NCI-H1105 treated with DMSO at 0.1 percent for 48 hours (cell line): Measurements from ENCODE around the gene CHST9.
"Not testable (repeated sequence)": the region's sequence is repeated elsewhere in the genome, so short reads cannot be mapped to it uniquely, and the experiment has no call there.

Experiments used
- DNase-seq: peaks from one replicate; lab custom pipeline; 2025; lab: John Stamatoyannopoulos, UW

Gene CHST9, protein sequence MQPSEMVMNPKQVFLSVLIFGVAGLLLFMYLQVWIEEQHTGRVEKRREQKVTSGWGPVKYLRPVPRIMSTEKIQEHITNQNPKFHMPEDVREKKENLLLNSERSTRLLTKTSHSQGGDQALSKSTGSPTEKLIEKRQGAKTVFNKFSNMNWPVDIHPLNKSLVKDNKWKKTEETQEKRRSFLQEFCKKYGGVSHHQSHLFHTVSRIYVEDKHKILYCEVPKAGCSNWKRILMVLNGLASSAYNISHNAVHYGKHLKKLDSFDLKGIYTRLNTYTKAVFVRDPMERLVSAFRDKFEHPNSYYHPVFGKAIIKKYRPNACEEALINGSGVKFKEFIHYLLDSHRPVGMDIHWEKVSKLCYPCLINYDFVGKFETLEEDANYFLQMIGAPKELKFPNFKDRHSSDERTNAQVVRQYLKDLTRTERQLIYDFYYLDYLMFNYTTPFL

DNA sequence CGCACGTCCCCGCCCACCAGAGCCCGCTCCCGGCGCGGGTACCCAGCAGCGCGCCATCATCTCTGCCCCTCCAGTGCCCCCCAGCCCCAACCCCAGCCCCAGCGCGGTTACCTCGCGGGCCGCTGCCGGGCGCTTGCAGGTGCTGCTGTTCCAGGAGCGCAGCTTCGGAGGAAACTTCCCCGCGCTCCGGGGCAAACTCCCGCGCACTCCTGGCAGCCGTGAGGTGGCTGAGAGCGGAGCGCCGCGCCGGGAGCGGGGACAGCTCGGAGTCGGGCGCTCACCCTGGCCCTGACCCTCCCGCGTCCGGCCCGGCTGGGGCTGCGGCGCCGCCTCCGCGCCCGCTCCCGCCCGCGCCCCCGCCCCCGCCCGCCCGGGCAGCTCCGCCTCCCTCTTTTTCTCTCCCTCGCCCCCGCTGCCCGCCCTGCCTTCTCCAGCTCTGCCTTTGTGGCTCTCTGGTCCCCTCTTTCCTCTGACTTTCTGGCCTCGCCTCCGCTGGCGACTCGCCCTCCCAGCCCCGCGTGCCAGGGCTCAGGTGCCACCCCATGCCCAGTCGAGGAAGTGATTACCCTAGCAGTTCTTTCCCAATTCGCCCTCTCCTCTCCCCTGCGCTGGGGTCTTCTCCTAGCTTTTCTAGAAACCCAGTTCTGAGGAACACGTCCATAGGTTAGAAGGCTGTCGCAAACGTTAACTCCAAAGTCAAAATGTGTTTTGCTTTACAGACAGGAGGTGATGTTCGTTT lies at the start of gene CHST9:
Gene CHST9 (minus strand): TSS at position 284 of the 739 bp plus-strand sequence. CDS start 42,499 bp downstream, outside the sequence.
- peak; percentile 63 for DNase-seq

DNA sequence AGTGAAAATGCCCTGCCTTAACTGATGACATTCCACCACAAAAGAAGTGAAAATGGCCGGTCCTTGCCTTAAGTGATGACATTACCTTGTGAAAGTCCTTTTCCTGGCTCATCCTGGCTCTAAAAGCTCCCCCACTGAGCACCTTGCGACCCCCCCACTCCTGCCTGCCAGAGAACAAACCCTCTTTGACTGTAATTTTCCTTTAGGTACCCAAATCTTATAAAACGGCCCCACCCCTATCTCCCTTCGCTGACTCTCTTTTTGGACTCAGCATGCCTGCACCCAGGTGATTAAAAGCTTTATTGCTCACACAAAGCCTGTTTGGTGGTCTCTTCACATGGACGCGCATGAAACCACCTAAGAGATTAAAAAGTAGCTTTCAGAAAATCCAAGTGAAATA lies 47.2 kb upstream of the CHST9 start:
- DNase-seq, result not testable (repeated sequence)

DNA sequence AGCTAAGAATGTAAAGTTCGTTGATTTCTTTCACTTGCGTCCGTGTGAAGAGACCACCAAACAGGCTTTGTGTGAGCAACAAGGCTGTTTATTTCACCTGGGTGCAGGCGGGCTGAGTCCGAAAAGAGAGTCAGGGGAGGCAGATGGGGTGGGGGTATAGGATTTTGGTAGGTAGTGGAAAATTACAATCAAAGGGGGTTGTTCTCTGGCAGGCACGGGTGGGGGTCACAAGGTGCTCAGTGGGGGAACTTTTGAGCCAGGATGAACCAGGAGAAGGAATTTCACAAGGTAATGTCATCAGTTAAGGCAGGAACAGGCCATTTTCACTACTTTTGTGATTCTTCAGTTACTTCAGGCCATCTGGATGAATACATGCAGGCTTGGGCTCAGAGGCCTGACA lies 46.6 kb upstream of the CHST9 start:
- DNase-seq, result not testable (repeated sequence)

DNA sequence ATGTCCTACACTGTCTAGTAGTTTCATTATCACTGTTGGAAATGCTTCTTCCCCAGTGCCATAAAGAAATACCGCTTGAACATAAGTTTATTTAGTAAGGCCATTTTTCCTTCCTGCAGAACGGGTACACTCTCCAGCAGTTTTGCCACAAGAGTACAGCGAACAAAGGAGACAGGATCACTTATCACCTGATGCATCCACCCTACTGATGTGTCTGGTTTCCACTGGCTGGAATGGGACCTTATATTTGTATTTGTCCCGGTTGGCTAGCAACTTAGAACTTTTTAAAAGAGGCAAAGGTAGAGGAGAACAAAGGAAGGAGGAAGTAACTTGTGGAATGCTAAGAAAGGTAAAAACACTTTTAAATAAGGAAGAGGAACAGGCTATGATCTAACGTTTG lies 46.1 kb upstream of the CHST9 start:
- DNase-seq, result not testable (repeated sequence)

DNA sequence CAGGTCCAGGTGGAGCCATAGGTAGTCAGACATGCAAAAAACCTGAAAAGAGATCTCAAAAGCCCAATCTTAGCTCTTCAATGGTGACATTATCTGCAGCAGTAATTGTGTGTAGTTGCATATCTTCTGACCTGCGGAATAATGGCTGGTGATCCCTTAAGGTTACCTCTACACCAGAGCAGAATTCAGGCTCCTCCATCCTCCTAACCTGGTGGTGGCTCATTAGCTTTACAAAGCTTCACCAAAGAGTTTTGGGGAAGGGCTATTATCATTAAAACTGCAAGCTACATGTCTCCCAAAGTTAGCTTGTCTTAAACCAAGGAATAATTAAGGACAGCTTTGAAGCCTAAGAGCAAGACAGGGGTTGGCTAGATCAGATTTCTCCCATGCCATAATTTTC lies 42.6 kb upstream of the CHST9 start:
- DNase-seq, result no peak

DNA sequence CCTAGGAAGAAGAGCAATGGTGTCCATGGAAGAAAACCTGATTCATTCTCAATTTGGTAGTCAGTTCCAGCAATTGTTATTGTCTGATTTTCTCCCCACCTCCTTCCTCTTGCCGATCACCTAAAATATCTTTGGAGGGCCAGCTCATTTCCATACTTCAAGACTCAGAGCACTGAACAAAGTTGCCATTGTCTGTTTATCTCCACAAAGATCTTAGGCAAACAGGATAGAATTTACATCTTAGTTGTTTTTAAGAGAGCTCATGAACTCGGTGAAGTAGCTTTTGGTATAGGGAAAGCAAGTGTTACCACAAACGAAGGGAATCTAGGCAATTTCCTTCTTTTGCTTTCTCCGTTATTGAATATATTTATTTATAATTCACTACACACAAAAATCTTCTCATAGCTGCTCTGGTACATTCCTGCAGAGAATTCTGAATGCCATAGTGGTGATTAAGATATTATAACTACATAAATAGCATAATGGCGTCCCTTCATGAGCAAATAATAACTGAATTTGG lies 41.5 kb upstream of the CHST9 start:
- no peak for DNase-seq

DNA sequence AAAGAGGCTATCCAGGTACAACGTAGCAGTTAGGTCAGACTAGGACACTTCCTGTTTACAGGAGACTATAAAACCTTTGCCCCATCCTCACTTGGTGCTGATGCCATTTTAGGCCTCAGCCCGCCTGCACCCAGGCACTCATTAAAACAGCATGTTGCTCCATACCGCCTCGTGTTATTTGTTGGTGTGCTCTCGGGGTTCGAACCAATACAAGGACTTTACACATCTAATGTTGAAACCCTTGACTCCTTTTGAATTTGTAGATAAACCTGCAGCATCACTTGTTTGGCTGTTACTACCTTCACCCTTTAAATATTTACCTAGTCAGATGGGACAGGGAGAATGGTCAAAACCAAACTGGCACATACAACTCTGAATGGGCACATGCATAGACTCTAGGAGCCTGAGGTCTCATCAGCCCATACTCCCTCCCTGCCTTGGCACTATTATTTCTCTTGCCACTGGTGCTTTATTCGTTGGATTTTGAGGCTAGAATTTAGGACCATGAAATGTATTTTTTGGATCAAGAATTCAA lies 40.9 kb upstream of the CHST9 start:
- DNase-seq, result no peak

DNA sequence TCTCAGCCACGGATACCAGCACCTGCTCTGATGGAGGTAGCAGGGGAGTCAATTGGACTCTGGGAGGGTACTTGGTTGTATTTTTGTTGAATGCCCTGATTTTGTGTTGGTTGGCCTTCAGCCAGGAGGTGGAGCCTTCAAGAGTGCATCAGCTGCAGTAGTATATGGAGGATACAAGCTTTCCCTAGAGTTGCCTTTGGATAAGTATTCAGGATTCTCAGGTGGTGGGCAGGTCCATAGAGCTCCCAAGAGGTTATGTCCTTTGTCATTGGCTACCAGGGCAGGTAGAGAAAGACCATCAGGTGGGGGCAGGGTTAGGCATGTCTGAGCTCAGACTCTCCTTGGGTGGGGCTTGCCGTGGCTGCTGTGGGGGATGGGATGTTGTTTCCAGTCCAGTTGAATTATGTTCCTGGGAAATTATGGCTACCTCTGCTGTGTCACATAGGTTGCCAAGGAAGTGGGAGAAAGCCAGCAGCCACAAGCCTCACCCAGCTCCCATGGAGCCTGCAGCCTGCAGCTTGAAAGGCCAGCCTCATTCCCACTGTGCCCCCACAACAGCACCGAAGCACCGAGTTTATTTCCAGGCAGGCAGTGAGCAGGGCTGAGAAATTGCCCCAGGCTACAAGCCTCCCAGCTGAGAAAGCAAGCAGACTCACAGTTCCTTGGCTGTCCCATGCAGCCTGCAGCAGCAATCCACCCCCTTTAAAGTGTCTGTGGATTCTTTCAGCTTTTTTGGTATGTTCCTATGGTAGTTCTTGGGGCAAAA lies 38.6 kb upstream of the CHST9 start:
- DNase-seq, result no peak

DNA sequence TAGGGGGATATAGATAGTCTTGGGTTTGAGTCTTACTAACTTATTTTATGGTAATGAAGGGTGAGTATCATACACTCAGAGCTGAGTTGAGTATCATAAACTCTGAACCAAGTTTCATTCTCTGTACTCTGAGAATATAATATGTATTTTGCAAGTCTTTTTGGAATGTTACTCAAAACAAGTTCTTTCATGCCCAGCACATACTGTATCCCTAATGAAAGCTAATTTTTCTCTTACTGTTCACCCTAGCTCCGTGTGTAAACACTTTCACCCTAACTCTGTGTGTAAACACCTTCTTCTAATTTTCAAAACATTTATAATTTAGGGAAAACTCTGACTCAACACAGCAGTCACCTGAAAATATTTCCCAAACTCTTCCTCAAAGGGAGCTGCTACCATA lies 29.7 kb upstream of the CHST9 start:
- peak; percentile 2 for DNase-seq

DNA sequence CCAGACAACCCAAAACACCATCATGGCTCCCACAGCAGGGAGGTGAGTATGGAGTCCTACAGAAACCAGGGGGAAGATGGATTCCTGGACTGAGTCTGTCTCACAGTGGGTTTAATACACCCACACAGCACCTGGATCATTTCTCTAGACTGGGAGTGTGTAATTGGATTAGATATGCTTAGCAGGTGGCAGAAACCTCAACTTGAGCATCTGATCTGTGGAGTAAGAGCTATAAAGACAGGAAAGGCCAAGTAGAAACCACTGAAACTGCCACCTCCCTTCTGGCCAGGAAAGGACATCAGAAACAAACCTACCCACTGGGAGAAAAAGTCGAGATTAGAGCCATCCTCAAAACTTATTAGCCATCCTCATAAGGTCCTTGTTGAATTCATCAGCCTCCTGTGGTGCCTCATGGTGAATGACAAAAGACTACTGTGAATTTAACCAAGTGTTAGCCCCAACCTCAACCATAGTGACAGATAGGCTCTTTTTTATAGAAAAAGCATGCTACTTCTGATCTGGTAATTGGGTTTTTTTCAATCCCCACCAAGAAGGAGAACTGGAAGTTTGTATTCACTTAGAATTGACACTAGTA lies 28.1 kb upstream of the CHST9 start:
- DNase-seq, result no peak

DNA sequence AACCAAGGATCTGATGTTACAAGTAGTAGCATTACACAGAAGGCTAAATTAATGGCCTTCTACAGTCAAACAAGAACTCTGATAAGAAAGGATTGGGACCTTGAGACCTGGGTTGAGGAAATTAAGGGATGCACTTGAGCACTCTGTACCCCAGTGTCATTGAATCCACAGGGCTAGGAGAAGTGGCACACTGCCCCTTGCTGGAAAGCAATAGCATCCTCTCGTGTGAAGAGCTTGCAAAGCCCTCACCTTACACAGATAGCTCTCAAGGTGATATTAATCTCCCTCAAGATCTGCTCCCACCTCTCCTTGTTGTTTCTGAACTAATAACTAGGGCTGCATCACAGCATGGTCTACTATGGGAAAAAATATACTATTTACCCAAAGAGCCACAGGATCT lies 26.5 kb upstream of the CHST9 start:
- no peak for DNase-seq

DNA sequence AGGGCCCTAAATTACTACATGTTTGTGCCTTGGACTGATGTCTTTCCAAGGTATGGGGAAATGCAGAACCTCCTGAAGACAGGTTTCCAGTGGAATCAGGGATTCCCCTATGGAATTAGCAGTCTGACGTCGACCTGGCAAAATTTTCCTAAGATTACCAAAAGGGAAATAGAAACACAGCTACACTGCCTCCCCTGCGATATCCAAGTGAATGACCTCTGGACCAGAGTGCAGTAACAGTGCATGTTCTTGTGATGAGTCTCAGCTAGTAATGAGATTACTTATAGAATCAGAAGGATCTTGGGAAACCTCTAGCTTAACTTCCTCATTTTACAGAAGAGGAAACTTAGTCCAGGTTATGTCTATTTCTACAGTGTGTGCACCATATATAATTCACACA lies 21.3 kb upstream of the CHST9 start:
- DNase-seq, result no peak

DNA sequence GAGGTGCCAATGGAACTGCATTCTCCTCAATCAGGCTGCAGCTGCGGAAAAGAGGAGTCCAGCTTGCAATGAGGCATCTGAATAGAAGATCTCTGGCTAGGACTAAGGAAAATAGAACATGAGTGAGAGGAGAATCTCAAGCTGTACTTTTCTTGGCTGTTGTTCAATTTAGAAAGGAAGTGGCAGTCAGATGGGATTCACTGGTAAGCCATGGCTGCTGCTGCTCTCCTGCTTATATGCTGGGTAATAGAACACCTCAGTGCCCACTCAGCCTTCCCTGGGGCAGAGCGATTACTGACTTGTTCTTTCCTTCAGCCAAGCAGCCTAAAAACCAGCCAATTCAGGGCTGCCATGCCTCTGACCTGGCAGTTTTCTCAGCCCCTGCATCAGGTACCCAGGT lies 17.6 kb upstream of the CHST9 start:
- peak; percentile 19 for DNase-seq

DNA sequence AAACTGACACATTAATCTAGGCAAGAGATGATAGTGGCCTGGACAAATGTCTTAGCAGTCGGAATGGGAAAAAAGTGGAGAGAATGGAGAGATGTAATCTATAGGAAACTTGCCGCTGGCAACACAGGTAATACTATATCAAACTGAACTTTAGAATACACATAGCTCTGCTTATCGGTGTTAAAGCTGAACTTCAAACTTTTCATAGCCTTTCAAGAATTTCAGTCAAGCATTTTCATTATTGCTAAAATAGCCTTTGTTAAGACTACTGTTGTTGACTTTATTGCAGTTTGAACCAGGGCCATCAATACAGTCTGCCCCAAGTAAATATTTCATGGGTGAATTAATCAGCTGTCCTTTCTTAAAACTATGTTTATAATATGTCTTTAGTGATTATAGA lies 12.9 kb upstream of the CHST9 start:
- DNase-seq, result no peak

DNA sequence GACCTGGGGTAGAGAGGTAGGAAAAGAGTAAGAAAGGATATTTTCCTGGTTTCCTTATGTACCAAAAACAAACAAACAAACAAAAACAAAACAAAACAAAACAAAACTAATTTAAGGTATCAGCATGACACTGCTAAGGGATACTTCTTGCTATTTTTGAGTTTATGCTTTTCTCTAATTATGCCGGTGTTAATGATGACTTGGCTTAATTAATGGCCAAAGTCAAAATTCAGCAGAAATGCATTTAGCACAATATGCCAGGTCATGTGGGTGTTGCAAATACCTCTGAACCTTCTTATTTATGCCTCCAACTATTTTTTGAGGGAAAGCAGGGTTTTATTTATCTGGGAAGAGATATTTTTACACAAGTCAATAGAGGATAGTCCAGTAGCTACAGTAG lies 3.2 kb upstream of the CHST9 start:
- DNase-seq, result no peak

DNA sequence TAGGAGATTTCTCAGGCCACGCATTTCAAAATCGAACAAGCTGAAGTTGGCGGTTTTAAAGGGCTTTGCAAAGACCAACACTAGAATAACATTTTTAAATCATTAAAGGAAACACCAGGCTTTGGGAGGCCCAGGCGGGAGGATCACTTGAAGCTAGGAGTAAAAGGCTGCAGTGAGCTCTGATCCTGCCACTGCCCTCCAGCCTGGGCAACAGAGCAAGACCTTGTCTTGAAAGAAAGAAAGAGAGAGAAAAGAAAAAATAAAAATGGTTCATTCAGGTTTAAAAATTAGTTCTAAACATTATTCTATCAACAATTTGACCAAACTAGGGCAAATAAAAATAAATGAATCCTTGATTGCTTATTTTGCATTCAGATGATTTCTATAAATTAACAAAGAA lies 789 bp upstream of the CHST9 start:
- DNase-seq, result no peak

DNA sequence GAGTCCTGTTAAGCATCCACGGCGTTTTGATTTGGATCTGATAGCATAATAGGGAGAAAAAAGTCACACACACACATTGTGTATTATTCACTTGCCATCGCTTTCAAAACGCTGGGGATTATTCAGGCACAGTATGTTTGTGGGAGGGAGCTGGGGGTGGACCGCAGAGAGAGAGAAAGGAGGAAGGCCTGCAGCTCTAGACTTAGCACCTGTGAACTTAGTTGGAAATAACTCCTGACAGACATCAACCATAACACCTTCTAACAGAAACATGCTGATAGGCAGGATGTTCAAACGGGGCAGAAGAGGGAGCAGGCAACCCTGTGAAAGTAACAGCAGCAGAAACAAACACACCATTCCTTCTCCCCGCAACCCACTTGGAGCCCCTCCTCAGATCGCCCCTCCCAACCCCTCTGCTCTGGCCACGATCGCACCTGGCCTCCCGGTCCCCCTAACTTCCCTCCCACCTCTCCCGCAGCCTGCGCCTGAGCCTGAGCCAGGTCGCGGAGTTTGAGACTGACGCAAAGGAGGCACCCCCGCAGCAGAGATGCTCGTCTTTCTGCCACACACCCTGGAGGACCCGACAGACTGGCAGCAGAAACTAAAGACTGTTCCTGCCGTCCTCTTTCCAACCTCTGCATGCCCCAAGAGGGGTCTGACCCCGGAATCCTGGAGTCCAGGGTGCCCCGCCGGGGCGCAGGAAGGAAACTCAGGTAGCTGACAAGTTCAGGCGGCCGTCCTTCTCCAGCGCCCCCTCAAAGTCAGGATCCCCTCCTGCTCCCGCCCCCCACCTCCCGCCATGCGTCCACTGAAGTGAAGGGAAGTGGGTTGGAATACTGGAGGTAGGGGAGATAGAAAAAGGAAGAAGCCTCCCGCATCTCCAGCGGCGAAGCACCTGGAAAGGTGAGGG lies 738 bp downstream of the CHST9 start:
- no peak for DNase-seq

DNA sequence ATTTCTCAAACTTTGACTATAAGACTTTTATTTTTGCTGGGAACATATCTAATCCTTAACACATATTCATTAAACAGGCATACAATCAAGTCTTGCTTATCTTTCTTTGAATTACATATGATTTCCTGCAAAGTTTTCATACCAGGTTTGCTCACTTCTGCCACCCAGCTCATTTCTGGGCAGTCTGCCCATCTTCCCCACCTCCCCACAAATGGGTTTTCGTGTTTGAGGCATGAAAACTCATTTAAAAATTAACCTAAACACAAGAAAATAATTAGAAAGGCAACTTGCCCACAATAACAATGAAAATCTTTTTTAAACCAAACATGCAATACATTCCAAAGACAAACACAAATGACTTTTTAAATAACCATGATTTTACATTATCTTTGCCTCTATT lies 3.4 kb downstream of the CHST9 start:
- DNase-seq, result no peak

DNA sequence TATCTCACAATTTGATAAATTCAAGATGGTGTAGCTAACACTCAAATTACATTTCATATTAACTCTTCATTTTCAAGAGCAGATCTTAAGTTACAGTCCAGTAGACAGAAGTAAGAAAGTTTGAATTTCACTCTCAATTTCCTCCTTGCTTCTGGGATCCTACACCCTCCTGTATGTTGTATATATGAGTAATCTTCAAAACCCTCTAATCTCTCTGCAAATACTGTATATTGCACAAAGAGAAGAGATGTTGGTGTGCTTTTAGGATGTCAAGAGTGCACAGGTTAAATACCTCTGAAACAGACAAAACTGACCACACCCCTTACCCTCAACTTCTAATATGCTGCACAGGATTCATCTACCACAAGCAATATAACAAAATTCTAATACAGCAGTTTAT lies 6.7 kb downstream of the CHST9 start:
- no peak for DNase-seq

DNA sequence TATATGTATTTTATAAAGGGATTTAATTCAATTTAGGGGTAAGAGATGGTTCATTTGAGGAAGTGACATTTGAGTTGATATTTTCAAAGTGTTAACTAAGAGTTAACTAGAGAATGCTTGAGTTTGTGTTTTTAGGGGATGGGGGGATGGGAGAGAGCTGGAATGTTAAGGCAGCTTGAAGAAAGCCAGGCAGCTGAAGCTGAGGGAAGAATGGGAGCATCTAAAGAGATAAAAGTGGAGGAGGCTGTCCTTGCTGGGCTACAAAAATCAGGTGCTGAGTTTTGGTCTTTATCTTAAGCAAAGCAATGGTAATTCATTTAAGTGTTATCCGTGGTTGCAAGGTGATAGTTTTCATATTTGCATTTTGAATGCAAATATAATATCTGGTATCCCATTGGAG lies 9.2 kb downstream of the CHST9 start:
- DNase-seq, result no peak

DNA sequence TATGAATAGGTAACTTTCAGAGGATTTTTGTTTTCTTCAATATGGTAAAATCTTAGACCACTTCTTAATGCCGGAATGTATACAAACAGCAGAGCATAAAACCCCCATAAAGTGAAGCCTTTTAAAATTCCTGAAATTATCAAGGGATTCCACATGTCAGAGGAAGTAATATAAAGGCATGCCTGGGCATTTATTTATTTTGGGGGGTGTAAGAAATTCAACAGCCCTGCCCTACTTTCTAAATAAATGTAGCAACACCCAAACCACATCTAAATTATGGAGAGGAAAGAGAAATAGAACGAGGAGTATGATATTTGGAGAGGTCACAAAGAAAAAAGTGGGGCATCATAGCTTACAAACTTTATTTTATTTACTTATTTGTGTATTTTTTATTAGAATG lies 9.9 kb downstream of the CHST9 start:
- DNase-seq, result no peak
